ENCODE results near the gene NTSR1. TPM values are rescaled to one million over a fixed set of nuclear protein-coding genes. Genes with fewer than 3 reads are reported as not detected.

NTSR1 gene
- total and polyA plus RNA-seq, 2 of the 13 experiments (the other 11 are each of a cell fraction or from before 2014, with no cell fraction given): 0.09 to 0.12 TPM

DNA sequence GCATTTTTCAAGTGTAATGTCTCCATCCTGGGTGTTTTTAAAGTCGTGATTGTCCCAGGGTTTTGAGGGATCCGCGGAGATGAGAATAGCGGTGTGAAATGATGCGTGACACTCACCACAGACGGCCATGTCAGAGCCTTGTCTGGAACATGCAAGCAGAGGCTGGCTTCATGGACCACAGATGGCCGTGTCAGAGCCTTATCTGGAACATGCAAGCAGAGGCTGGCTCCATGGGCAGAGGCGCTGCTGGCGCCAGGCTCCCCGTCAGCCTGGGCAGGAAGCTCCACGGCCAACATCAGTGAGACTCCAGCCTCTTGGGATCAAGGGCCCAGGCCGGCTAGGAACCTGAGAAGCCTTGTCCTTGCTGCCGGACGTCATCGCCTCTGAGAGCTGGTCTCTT is 80.0 kb downstream of the NTSR1 start (continued):
- 0 out of 2 replicates have a peak, but pooled peaks have one; percentile 27 for TF ChIP-seq KDM5B (CRISPR knock-in tag; IDR thresholded peaks at IDR 0.05; ENCODE audit: borderline replicate concordance)
- TF ChIP-seq ZFP91 (CRISPR knock-in tag; IDR thresholded peaks at IDR 0.05; ENCODE audit: borderline replicate concordance): no peak
- TF ChIP-seq ZSCAN30 (CRISPR knock-in tag; IDR thresholded peaks at IDR 0.05): no peak
- no peak for TF ChIP-seq ATM (IDR thresholded peaks at IDR 0.05; ENCODE audit: borderline replicate concordance)
- TF ChIP-seq SALL1 (CRISPR knock-in tag; IDR thresholded peaks at IDR 0.05): no peak
- TF ChIP-seq ZNF484 (CRISPR knock-in tag; IDR thresholded peaks at IDR 0.05; ENCODE audit: borderline replicate concordance, low read depth): no peak
- no peak for TF ChIP-seq NCOA5 (CRISPR knock-in tag; IDR thresholded peaks at IDR 0.05)
- no peak for TF ChIP-seq TCF7L2 (IDR thresholded peaks at IDR 0.05; ENCODE audit: low read depth, low read length)
- TF ChIP-seq ZNF264 (CRISPR knock-in tag; IDR thresholded peaks at IDR 0.05): no peak
- no peak for TF ChIP-seq ZNF512 (CRISPR knock-in tag; IDR thresholded peaks at IDR 0.05)
- no peak for TF ChIP-seq ZNF614 (CRISPR knock-in tag; IDR thresholded peaks at IDR 0.05; ENCODE audit: borderline replicate concordance)
- TF ChIP-seq ZNF205 (CRISPR knock-in tag; IDR thresholded peaks at IDR 0.05): no peak
- no peak for TF ChIP-seq ATF1 (CRISPR knock-in tag; IDR thresholded peaks at IDR 0.05)
- peak; percentile 42; the same call in 1 of the 2 replicates for TF ChIP-seq NFIB (CRISPR knock-in tag; IDR thresholded peaks at IDR 0.05; ENCODE audit: borderline replicate concordance)
- TF ChIP-seq, protein P1, sequence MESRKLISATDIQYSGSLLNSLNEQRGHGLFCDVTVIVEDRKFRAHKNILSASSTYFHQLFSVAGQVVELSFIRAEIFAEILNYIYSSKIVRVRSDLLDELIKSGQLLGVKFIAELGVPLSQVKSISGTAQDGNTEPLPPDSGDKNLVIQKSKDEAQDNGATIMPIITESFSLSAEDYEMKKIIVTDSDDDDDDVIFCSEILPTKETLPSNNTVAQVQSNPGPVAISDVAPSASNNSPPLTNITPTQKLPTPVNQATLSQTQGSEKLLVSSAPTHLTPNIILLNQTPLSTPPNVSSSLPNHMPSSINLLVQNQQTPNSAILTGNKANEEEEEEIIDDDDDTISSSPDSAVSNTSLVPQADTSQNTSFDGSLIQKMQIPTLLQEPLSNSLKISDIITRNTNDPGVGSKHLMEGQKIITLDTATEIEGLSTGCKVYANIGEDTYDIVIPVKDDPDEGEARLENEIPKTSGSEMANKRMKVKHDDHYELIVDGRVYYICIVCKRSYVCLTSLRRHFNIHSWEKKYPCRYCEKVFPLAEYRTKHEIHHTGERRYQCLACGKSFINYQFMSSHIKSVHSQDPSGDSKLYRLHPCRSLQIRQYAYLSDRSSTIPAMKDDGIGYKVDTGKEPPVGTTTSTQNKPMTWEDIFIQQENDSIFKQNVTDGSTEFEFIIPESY (CRISPR knock-in tag; IDR thresholded peaks at IDR 0.05): peak; percentile 61
- TF ChIP-seq, protein P2, sequence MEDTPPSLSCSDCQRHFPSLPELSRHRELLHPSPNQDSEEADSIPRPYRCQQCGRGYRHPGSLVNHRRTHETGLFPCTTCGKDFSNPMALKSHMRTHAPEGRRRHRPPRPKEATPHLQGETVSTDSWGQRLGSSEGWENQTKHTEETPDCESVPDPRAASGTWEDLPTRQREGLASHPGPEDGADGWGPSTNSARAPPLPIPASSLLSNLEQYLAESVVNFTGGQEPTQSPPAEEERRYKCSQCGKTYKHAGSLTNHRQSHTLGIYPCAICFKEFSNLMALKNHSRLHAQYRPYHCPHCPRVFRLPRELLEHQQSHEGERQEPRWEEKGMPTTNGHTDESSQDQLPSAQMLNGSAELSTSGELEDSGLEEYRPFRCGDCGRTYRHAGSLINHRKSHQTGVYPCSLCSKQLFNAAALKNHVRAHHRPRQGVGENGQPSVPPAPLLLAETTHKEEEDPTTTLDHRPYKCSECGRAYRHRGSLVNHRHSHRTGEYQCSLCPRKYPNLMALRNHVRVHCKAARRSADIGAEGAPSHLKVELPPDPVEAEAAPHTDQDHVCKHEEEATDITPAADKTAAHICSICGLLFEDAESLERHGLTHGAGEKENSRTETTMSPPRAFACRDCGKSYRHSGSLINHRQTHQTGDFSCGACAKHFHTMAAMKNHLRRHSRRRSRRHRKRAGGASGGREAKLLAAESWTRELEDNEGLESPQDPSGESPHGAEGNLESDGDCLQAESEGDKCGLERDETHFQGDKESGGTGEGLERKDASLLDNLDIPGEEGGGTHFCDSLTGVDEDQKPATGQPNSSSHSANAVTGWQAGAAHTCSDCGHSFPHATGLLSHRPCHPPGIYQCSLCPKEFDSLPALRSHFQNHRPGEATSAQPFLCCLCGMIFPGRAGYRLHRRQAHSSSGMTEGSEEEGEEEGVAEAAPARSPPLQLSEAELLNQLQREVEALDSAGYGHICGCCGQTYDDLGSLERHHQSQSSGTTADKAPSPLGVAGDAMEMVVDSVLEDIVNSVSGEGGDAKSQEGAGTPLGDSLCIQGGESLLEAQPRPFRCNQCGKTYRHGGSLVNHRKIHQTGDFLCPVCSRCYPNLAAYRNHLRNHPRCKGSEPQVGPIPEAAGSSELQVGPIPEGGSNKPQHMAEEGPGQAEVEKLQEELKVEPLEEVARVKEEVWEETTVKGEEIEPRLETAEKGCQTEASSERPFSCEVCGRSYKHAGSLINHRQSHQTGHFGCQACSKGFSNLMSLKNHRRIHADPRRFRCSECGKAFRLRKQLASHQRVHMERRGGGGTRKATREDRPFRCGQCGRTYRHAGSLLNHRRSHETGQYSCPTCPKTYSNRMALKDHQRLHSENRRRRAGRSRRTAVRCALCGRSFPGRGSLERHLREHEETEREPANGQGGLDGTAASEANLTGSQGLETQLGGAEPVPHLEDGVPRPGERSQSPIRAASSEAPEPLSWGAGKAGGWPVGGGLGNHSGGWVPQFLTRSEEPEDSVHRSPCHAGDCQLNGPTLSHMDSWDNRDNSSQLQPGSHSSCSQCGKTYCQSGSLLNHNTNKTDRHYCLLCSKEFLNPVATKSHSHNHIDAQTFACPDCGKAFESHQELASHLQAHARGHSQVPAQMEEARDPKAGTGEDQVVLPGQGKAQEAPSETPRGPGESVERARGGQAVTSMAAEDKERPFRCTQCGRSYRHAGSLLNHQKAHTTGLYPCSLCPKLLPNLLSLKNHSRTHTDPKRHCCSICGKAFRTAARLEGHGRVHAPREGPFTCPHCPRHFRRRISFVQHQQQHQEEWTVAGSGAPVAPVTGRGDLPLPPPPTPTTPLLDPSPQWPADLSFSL (CRISPR knock-in tag; IDR thresholded peaks at IDR 0.05): no peak
